GM12891 (cell line): ENCODE measurements around the gene GRM8.
A peak's percentile ranks its signal among the peaks of the same experiment; 100 is the strongest.
"Not testable (repeated sequence)": the region's sequence is repeated elsewhere in the genome, so short reads cannot be mapped to it uniquely, and the experiment has no call there.

Experiments
- DNase-seq: peaks from one replicate; pipeline ENCODE4 v3.0.0; 2011; ENCODE audit warnings: low spot score; ENCODE audit not compliant: insufficient read length
- FAIRE-seq: peaks from 2 replicates; lab custom pipeline; 2011; peaks lifted over from hg19 to GRCh38; lab: Jason Lieb, UNC
- PAX5 ChIP-seq: IDR thresholded peaks from 2 replicates; pipeline ENCODE4 v1.6.1; 2011; ENCODE audit warnings: low read length, moderate library complexity, mild to moderate bottlenecking; ENCODE audit not compliant: insufficient read depth, severe bottlenecking
- POLR2A ChIP-seq: IDR thresholded peaks from 2 replicates; pipeline ENCODE4 v1.6.1; 2011; ENCODE audit warnings: low read depth, low read length, control low read depth
- POLR2AphosphoS5 ChIP-seq: IDR thresholded peaks from 2 replicates; pipeline ENCODE4 v1.6.1; 2011; ENCODE audit warnings: low read depth, low read length, control low read depth
- POU2F2 ChIP-seq: IDR thresholded peaks from 2 replicates; pipeline ENCODE4 v1.6.1; 2011; ENCODE audit warnings: low read depth, mild to moderate bottlenecking, control low read depth, low read length, moderate library complexity
- SPI1 ChIP-seq: IDR thresholded peaks from 2 replicates; pipeline ENCODE4 v1.6.1; 2011; ENCODE audit warnings: low read depth, low read length, control low read depth
- TAF1 ChIP-seq: IDR thresholded peaks from 2 replicates; pipeline ENCODE4 v1.6.1; 2011; ENCODE audit warnings: low read depth, low read length, control low read depth

GRM8 gene

DNA sequence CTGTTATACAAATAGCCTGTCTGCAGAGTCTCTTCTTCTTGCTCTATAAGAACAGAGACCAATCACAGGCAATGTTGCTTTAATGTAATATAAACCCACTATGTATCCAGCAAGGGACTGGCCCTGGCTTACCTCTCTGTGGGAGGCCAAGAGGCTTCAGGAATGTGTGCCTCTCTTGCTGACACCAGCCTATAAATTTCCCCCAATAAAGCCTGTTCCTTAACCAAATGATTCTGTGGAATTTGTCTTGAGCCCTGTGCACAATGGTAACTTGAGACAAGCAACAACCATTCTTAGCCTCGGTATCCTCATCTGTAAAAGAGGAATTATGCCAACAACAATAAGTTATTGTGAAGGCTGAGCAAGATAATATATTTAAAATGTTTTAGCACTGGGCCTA lies 563.7 kb downstream of the GRM8 start:
- FAIRE-seq (no peak), DNase-seq (no peak)
- TF ChIP-seq TAF1 = no peak
- no peak for TF ChIP-seq SPI1
- TF ChIP-seq POLR2A = no peak

DNA sequence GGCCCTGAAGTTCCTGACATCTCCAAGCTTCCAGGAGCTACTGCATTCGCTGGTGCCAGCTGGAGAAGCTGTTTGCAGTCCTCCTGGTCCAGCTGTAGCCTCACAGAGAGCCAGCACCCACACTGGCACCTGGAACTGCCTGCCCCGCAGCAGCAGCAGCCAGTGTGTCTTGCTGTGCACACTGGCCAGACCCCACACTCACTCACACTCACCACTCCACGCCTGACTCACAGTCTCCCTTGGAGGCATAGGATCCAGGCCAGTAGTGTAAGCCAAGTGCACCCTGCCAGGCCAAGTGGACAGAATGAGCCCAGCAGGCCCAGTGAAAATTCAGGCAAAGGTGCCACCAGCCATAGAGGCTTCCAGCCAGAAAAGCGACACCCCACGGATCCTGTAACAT lies 566.3 kb downstream of the GRM8 start:
- no peak for DNase-seq
- FAIRE-seq = no peak
- TF ChIP-seq POU2F2 (no peak), POLR2A (no peak), SPI1 (no peak), TAF1 (no peak), POLR2AphosphoS5 (no peak), PAX5 (no peak)

DNA sequence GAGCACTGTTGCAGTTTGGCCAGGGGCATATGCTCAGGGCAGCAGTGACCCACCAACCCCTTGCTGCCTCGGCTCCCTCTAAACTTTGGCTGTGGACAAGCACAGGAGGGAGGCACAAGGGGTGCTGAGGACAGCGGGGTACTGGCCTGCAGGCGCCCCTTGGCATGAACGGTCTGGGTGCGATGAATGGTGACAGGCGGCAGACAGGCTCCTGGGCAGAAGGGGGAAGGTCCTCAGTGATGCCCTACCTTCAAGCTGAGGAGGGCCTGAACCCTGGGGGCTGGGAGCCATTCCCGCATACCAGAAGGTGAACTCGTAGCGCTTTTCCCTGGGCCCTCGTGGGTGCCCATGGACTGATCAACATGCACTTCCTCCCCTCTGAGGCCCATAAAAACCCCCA lies 567.1 kb downstream of the GRM8 start:
- TF ChIP-seq POLR2AphosphoS5 = no peak
- TF ChIP-seq POLR2A = no peak
- no peak for TF ChIP-seq PAX5
- TF ChIP-seq POU2F2 = no peak
- no peak for TF ChIP-seq SPI1
- TF ChIP-seq TAF1 = no peak
- DNase-seq = no peak

DNA sequence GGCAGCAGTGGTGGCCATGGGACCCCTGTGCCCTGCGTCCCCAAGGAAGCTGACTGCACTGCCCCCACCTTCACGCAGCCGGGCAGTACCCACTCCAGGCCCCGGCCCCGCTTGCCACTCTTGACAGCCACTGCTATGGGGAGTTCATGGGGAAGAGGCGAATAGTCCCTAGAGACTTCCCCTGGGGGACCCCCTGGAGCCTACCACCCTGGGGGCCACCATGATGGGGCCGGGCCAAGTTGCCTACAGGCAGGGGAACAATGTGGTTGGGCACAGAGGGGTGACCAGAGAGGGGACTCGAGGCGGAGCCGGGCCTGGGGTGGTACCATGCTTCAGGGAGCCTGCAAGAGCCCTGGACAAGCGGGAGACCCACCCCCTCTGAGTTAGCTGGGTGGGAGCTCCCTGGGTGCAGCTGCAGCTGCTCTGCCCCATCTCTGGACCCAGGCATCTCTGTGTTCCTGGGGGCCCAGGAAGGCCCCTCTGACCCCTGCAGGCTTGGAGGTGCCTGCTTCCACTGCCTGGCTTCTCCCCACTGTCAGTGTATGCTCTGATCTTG lies 567.6 kb downstream of the GRM8 start:
- no peak for DNase-seq
- TF ChIP-seq POU2F2 (no peak), POLR2A (no peak), PAX5 (no peak), TAF1 (no peak), SPI1 (no peak), POLR2AphosphoS5 (no peak)
- no peak for FAIRE-seq

More for the DNA sequence above, 567.1 kb downstream of the GRM8 start:
- no peak for FAIRE-seq

DNA sequence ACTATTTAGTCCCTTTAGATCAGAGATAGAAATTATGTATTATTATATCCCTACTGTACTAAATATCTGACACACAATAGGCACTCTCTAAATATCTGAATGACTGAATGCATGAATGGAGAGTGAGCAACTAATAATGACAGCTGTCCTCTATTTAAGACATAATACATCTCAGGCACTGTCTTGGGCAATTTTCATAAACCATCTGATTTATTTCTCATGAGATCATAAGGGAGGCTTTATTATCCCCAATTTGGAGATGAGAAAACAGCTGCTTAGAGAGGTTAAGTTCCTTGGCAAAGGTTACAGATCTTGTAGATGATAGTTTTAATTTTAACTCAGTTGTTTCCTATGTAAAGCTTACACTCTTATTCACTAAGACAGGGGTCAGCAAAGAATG lies 570.6 kb downstream of the GRM8 start:
- DNase-seq (no peak), FAIRE-seq (no peak)
- TF ChIP-seq POU2F2 (no peak), POLR2A (no peak), SPI1 (no peak), TAF1 (no peak), POLR2AphosphoS5 (no peak), PAX5 (no peak)

DNA sequence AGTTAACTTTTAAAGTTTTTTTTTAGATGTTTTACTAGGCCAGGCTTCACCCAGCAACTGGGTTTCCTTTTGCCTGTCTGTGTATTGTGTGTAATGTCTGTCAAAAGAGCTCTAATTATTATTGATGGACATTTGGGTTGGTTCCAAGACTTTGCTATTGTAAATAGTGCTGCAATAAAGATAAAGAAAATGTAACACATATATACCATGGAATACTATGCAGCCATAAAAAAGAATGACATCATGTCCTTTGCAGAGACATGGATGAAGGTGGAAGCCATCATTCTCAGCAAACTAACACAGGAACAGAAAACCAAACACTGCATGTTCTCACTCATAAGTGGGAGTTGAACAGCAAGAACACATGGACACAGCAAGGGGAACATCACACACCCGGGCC lies 584.0 kb downstream of the GRM8 start:
- not testable (repeated sequence) for FAIRE-seq, DNase-seq

DNA sequence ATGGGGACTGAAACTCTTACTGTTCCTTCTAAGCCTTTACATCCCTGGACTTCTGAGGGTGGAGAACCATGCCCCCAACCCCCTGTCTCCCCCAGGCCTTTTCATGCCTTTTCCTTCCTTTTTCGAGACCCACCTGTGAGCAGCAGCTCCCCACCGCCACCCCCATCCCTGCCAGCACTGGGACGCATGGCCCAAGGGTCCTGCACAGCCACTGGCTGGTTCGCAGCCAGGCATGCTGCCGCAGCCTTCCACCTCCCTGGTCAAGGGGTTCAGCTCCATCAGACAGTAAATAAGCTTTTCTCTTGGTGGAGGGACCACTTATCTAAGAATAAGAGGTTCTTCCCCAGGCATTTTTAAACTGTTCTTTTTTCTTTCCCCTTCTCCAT lies 584.4 kb downstream of the GRM8 start:
- DNase-seq (no peak), FAIRE-seq (no peak)
- TF ChIP-seq PAX5 = no peak
- TF ChIP-seq POLR2A = no peak
- no peak for TF ChIP-seq POLR2AphosphoS5
- no peak for TF ChIP-seq POU2F2
- TF ChIP-seq SPI1 = no peak
- no peak for TF ChIP-seq TAF1

DNA sequence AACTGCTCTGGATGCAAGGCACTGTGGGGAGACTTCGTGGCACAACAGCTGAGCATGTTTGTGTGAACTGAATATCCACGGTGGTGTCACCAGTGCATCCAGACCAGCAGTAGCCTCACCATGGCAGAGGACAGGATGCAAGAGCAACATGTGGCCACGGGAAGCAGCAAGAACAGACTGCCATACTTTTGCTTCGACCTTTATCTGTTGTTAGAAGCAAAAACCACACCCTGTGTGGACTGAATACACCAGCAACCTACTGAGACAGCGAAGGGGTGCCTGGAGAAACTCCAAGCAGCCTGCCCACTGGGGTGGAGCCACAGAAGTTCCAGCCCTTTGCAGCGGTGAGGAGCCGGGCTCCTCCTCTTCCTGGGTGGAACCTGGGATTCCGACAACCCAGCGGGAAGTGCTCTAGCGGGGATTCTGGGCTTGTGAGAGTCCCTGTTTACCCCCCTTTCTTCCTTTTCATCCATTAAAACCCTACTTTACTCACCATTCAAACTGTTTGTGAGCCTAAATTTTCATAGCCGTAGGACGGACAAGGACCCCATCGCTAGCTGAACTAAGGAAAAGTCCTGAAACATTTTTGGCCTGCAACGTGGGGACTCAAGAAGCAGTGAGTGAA lies 584.9 kb downstream of the GRM8 start:
- DNase-seq (no peak), FAIRE-seq (peak; percentile 54)

DNA sequence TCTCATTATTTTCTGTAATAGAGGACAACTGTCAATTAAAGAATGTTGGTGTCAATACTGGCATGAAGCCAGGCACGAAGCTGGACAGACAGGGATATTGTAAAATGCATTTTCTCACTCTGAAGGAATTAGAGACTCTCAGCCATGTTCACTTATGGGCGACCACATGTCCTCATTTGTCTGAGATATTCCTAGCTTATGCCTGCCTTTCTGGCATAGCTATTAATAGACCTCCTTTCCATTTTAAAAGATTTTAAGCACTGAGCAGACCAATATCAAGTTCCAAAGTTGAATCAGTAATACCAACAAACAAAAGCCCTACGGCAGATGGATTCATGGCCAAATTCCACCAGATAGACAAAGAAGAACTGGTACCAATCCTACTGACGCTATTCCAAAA lies 589.9 kb downstream of the GRM8 start:
- no peak for TF ChIP-seq POU2F2
- TF ChIP-seq POLR2AphosphoS5 = no peak
- TF ChIP-seq TAF1 = no peak
- no peak for DNase-seq
- no peak for FAIRE-seq

More for the DNA sequence above, 584.9 kb downstream of the GRM8 start:
- TF ChIP-seq POLR2AphosphoS5 (no peak), POU2F2 (no peak), POLR2A (no peak), TAF1 (no peak), PAX5 (no peak), SPI1 (no peak)

DNA sequence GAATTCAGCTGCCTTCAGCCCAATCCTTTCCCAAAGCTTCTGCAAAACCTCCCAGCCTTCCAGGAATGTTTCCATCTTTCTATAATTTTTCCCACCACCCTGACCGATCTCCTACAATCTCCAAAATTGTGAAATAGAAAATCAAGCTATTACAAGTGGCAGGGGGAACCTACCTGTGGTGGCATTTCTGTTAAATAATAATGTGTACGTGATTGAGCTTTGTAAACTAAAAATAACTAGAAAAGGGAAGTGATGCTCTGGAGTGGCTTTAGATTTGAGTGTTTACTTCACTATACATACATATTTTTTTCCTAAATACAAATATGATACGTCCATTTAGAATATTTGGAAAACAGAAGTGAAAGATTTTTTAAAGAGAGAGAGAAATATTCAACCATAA lies 593.6 kb downstream of the GRM8 start:
- no peak for FAIRE-seq
- DNase-seq = no peak
- TF ChIP-seq POU2F2 (no peak), SPI1 (peak; percentile 90)
